ENCODE results near the gene XAGE2. TPM values are rescaled to one million over a fixed set of nuclear protein-coding genes. Genes with fewer than 3 reads are reported as not detected.

The XAGE2 gene
- total and polyA plus RNA-seq, 9 of the 15 experiments (the other 6 are each of a cell fraction or from before 2014, with no cell fraction given): 0.14 to 0.36 (median 0.21) TPM; not detected in 6

DNA sequence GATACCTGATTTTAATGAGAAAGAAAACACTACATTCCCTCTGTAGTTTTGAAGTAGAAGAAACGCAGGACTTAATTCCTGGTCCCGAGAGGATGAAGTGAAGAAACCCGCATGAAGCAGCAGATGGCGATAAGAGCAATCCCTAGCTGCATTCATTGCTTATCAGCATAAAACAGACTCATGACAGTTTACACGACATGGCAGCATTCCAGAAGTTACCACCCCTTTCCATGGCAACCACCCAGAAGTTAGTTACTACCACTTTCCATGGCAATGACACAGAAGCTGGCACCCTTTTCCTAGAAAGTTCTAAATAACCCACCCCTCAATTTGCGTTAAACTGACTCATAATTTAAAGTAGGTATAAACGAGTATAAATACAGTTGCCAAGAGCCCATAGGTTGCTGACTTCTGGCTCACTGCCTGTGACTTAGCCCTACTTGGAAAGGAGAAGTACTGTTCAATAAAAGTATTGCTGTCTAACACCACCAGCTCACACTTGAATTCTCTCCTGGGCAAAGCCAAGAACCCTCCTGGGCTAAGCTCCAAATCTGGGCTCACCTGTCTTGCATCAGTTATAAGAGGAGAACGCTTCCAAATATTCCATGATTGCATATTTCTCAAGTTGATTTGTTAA lies 5.5 kb upstream of the XAGE2 start (continued):
- TF ChIP-seq SREBF2 (CRISPR knock-in tag; IDR thresholded peaks at IDR 0.05): no peak
- TF ChIP-seq MAFF (IDR thresholded peaks at IDR 0.05; ENCODE audit: low read length): peak; percentile 9; the same call in 1 of the 2 replicates
- peak; percentile 63; the same call in 1 of the 2 replicates for TF ChIP-seq PYGO2 (tag; IDR thresholded peaks at IDR 0.05)
- TF ChIP-seq, protein P1, sequence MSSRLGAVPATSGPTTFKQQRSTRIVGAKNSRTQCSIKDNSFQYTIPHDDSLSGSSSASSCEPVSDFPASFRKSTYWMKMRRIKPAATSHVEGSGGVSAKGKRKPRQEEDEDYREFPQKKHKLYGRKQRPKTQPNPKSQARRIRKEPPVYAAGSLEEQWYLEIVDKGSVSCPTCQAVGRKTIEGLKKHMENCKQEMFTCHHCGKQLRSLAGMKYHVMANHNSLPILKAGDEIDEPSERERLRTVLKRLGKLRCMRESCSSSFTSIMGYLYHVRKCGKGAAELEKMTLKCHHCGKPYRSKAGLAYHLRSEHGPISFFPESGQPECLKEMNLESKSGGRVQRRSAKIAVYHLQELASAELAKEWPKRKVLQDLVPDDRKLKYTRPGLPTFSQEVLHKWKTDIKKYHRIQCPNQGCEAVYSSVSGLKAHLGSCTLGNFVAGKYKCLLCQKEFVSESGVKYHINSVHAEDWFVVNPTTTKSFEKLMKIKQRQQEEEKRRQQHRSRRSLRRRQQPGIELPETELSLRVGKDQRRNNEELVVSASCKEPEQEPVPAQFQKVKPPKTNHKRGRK (tag; IDR thresholded peaks at IDR 0.05): no peak
- no peak for TF ChIP-seq SMAD4 (CRISPR knock-in tag; conservative IDR thresholded peaks at IDR 0.05)
- no peak for TF ChIP-seq SREBF1 (IDR thresholded peaks at IDR 0.05; ENCODE audit: borderline replicate concordance, low read depth, low read length)
- TF ChIP-seq, protein P2, sequence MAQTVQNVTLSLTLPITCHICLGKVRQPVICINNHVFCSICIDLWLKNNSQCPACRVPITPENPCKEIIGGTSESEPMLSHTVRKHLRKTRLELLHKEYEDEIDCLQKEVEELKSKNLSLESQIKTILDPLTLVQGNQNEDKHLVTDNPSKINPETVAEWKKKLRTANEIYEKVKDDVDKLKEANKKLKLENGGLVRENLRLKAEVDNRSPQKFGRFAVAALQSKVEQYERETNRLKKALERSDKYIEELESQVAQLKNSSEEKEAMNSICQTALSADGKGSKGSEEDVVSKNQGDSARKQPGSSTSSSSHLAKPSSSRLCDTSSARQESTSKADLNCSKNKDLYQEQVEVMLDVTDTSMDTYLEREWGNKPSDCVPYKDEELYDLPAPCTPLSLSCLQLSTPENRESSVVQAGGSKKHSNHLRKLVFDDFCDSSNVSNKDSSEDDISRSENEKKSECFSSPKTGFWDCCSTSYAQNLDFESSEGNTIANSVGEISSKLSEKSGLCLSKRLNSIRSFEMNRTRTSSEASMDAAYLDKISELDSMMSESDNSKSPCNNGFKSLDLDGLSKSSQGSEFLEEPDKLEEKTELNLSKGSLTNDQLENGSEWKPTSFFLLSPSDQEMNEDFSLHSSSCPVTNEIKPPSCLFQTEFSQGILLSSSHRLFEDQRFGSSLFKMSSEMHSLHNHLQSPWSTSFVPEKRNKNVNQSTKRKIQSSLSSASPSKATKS (CRISPR knock-in tag; IDR thresholded peaks at IDR 0.05): no peak
- no peak for TF ChIP-seq ZNF133 (CRISPR knock-in tag; IDR thresholded peaks at IDR 0.05)
- peak; percentile 74 for TF ChIP-seq FOXM1 (IDR thresholded peaks at IDR 0.05; ENCODE audit: low read depth)
- no peak for TF ChIP-seq FOXM1 (CRISPR knock-in tag; IDR thresholded peaks at IDR 0.05; ENCODE audit: low read depth)
- TF ChIP-seq, protein P3, sequence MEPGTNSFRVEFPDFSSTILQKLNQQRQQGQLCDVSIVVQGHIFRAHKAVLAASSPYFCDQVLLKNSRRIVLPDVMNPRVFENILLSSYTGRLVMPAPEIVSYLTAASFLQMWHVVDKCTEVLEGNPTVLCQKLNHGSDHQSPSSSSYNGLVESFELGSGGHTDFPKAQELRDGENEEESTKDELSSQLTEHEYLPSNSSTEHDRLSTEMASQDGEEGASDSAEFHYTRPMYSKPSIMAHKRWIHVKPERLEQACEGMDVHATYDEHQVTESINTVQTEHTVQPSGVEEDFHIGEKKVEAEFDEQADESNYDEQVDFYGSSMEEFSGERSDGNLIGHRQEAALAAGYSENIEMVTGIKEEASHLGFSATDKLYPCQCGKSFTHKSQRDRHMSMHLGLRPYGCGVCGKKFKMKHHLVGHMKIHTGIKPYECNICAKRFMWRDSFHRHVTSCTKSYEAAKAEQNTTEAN (CRISPR knock-in tag; IDR thresholded peaks at IDR 0.05): no peak
- TF ChIP-seq TFAM (CRISPR knock-in tag; conservative IDR thresholded peaks at IDR 0.05): no peak
- no peak for TF ChIP-seq RBM25 (IDR thresholded peaks at IDR 0.05; ENCODE audit: low read depth, low read length, severe bottlenecking)
- no peak for TF ChIP-seq HNRNPK (IDR thresholded peaks at IDR 0.05; ENCODE audit: low read depth, low read length, poor library complexity, severe bottlenecking)
- TF ChIP-seq CC2D1A (IDR thresholded peaks at IDR 0.05): peak; percentile 43; the same call in 1 of the 2 replicates
- no peak for TF ChIP-seq ZNF589 (CRISPR knock-in tag; IDR thresholded peaks at IDR 0.05; ENCODE audit: low read depth)
- no peak for TF ChIP-seq XRCC5 (IDR thresholded peaks at IDR 0.05; ENCODE audit: low read depth, low read length)
- 0 out of 2 replicates have a peak, but pooled peaks have one; percentile 16 for TF ChIP-seq ZKSCAN1 (IDR thresholded peaks at IDR 0.05; ENCODE audit: low read depth, low read length)
- TF ChIP-seq, protein P4, sequence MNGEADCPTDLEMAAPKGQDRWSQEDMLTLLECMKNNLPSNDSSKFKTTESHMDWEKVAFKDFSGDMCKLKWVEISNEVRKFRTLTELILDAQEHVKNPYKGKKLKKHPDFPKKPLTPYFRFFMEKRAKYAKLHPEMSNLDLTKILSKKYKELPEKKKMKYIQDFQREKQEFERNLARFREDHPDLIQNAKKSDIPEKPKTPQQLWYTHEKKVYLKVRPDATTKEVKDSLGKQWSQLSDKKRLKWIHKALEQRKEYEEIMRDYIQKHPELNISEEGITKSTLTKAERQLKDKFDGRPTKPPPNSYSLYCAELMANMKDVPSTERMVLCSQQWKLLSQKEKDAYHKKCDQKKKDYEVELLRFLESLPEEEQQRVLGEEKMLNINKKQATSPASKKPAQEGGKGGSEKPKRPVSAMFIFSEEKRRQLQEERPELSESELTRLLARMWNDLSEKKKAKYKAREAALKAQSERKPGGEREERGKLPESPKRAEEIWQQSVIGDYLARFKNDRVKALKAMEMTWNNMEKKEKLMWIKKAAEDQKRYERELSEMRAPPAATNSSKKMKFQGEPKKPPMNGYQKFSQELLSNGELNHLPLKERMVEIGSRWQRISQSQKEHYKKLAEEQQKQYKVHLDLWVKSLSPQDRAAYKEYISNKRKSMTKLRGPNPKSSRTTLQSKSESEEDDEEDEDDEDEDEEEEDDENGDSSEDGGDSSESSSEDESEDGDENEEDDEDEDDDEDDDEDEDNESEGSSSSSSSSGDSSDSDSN (IDR thresholded peaks at IDR 0.05; ENCODE audit: borderline replicate concordance in 1 of 2, low read depth in 2 of 2, low read length in 2 of 2): no peak
- TF ChIP-seq CBX2 (IDR thresholded peaks at IDR 0.05; ENCODE audit: insufficient read depth, low read length, poor library complexity, severe bottlenecking): no peak
